Hematopoietic multipotent progenitor cell (in vitro differentiated cells): Measurements from ENCODE around the gene MYRF. TPM values are rescaled to one million over a fixed set of nuclear protein-coding genes. Genes with fewer than 3 reads are reported as not detected.
A peak's percentile ranks its signal among the peaks of the same experiment; 100 is the strongest.

Source experiments
- DNase-seq, 3 donors: peaks; one replicate each; pipeline ENCODE4 v3.0.0-alpha.2; 2011 to 2015; ENCODE audit warnings: low read depth in 2 of 3, low spot score in 2 of 3
- total RNA-seq: library from RNA; depleted of rRNA; stranded (reverse); fragments of >200 nt; gene quantifications from one replicate; pipeline ENCODE4 v1.2.3, GENCODE V29; 2012

MYRF gene
- total RNA-seq, 1 donor, result 0.27 TPM

- DNase-seq, result peak in 2 of 3 donors; percentile 55 to 80
Observed at GRCh38 chr11:61814247-61814957, 62.0 kb downstream of the MYRF start.

GRCh38 chr11:61814958-61815789 is 62.7 kb downstream of the MYRF start:
- DNase-seq, result peak in 2 of 3 donors; percentile 65 to 80

- DNase-seq, result peak in 2 of 3 donors; percentile 83 to 86
Observed at GRCh38 chr11:61815790-61816735, 63.6 kb downstream of the MYRF start.

DNA sequence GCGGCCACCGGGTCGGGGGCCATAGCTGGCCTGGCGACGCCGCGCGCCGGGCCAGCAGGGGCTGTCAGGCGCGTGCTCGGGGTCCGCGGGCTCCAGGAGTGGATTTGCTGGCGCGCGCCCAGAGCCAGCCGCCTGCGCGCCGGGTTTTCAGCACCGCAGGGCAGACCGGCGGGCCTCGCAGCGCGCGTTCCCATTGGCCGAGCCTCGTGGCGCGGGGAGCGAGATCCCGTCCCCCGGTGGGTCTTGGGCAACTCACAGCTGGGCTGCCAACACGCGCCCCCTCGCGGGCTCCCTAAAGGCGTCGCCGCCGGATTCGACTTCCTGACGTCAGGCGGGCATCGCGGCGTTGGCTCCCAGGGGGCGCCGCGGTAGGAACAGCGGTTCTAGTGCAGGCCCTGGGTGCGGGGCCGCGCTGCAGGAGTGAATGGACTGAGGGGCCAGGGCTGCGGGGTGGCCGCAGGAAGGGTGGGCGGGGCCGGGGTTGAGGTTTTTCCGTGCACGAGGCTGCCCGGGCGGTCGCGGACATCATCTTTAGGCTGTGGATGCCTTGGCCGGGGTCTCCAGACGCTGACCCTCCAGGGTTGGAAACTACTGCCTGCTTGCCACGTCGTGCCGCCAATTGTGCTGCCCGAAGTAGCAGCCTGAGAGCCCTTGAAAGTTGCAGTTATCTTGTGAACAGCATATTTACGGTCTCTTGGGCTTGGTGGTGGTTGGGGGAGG is 64.5 kb downstream of the MYRF start, which contains the start of gene FADS1:
FADS1 (minus strand) TSS at position 268 of the 720 bp plus-strand sequence; CDS start at position 194, 74 bp downstream.
- DNase-seq, result peak in 2 of 3 donors; percentile 97

DNA sequence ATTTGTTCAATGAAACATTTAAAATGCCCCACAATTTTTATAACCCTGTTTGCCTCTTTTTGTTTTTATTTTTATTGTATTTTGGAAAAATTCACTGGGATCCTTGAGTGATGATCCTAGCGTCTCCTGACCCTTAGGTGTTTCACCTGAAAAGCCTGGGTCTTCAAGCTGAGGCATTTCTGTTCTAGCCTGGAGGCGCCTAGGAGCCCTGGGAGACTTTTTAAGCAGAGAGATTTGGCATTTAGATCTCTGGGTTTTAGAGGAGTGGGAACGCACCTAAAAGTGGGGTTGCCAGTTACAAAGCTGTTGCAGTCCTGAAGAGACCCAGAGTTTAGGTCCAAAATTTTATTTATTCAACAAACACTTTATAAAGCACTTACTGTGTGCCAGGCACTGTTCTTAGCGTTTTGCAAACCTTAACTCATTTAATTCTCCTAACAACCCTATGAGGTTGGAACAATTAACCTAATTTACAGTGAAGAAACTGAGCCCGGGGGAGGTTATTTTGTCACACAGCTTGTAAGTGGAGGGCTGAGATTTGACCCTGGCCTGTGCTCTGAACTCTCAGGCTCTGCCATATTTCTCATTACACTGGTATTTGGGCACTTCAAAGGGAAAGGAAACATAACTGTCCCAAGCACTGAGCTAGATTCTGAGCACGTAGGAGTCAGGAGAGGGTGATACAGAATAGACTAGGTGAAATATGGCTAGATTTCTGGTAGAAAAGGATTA is 65.2 kb downstream of the MYRF start:
- DNase-seq, result no peak

- DNase-seq, result no peak
Observed at GRCh38 chr11:61820174-61820573, 67.7 kb downstream of the MYRF start.

DNA sequence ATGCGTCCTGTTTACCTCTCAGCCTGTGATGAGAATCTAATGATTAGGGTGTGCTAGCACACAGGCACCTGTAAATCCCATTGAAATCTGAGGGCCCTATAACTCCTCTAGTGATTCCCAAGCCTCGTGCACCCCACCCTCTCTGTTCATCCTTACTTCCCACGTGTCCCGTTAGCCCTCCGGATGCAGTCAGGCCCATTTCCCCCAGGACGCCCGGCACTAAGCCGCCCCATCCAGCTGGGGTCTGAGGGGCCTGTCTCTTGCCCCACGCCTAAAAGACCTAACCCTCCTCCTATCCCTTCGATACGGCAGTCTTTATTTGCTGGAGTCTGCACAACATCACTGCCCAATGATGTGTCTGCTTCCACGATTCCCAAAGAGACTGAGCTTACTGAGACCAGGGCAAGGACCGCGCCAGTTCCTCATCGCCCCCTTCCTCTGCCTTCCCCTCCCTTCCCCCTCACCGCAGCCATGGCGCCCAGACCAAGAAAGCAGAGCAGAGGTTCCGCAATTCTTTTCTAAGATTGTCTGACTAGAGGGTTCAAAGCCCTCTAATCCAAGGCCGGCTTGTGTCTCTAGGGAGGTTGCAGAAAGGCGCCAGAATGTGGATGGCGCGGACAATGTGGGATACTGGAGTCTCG is 74.6 kb downstream of the MYRF start:
- peak in 2 of 3 donors; percentile 81 to 85 for DNase-seq

DNA sequence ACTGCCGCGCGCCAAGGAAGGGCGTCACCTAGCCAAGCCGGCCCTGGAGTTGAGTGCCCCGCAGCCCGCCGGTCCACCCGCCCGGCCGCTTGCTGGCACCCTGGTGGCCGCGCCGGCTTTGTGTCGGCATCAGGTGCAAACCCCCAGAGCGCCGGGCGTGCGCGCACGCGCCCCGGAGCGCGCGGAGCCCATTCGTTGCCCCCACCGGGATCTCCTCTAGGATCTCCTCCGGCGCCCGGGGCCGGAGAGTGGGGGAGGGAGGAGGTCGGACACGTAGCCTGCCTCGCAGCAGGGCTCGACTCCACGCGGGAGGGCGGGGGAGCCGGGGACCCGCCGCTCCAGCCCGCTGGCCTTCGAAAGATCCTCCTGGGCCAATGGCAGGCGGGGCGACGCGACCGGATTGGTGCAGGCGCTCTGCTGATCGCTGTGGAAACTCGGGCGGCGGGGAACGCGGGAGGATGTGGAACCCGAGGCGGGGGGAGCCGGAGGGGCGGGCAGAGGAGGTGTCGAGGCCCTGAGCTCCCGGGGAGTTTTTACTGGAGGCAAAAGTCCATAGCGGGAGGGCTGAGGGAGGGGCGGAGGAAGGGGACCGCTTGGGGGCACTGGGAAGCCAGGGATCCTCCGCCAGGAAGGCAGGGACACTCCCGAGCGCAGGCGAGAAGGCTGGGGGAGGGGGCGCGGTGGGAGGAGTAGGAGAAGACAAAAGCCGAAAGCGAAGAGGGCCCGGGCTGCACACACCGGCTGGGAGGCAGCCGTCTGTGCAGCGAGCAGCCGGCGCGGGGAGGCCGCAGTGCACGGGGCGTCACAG is 75.3 kb downstream of the MYRF start, which contains the start of gene FADS2:
FADS2 (plus strand) TSS at position 730 of the 808 bp plus-strand sequence. CDS start 91 bp downstream, outside the sequence.
- DNase-seq, result peak in 2 of 3 donors; percentile 84 to 90

GRCh38 chr11:61828379-61828628 is 75.9 kb downstream of the MYRF start:
- DNase-seq, result no peak

- peak in 2 of 3 donors; percentile 54 to 63 for DNase-seq
Observed at GRCh38 chr11:61828629-61829407, 76.4 kb downstream of the MYRF start.

DNA sequence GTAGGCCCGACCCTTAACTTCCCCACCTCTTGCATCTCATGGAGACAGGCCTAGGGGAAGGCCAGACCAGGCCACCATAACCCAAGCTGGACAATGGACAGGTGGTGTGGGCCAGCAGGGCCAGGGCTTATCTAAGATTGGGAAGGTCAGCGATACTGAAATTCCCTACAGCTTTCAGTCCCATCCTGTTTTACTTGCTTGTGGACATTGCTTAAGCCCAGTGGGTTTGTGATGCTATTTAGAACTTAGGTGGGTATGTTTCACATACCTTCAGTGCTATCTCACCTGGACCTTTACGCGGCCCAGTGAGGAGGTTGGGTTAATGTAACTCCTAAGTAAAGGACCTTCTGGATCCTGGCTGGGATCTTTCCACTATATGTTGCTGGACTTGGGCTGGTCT is 77.4 kb downstream of the MYRF start:
- DNase-seq, result no peak

DNA sequence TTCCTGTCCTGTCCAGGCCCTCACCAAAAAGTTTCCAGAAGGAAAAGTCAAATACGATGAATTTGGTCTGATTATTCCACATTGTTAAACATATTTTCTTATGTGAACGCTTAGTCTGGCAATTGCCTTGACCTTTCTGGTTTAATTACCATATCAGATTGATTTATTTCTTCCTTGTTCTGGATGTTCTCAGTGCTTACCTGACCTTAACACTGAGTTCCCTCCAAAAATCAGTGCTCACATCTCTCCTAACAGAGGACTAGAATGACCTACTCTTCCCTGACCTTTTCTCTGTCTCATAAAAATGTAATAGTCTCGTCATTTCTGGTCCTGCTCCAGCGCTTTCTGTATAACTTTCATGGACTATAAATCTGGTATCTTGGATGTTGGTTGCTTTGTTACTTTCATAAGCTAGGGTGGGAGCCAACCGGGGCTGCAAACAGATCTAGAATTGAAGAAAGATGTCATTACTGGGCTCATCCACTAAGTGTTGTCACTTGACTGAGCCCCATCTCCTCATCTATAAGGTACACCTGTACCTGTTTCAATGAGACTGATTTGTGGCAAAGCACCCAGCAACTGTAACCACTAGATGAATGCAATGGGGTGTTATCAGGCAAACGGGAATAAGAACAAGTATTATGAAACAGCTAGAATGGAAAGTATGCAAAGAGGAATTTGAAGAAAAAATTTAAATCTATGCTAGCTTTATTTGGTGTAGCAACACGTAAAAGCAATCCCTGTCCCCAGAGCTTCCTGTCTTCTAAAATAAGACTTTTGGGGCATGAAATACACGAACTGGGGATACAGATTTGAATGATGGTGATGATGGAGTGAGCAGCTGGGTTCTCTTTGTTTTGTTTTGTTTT is 78.0 kb downstream of the MYRF start:
- DNase-seq, result no peak

DNA sequence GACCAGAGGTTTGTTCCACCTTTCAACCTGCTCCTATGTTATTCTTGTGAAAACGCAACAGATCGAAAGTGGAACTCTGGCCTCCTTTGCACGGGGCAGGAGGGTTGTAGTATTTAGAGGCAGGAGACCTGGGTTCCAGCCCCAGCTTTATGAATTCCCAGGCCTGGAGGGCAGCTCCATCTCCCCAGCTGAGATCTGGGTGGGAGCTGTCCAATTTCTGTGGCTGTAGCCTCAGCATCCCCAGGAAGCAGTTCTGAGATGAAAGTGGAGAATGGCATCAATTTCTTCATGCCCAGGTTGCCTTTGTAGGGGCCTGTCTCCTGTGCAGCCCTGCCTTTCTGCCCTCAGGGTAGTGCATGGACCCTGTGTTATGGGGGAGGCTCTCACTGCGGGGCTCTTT is 79.8 kb downstream of the MYRF start:
- no peak for DNase-seq

DNA sequence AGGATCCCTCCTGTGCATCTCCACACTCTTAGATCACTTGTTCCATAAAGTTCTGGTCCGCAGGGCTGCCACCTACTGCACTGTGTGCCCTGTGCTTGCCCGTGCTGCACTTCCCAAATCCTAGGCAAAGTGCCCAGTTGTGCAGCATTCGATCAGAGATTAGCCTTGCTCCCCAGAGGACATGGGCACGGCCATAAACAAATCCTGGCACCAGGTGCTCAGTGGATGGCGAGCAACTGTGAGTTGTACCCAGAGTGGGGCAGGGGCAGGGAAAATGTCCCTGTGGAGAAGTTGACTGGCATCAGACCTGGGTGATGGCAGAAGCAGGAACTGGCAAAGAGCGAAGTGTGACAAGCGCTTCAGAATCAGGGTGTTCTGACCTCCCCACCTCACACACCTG is 80.3 kb downstream of the MYRF start:
- no peak for DNase-seq

- DNase-seq, result no peak
Observed at GRCh38 chr11:61833471-61833870, 81.0 kb downstream of the MYRF start.

DNA sequence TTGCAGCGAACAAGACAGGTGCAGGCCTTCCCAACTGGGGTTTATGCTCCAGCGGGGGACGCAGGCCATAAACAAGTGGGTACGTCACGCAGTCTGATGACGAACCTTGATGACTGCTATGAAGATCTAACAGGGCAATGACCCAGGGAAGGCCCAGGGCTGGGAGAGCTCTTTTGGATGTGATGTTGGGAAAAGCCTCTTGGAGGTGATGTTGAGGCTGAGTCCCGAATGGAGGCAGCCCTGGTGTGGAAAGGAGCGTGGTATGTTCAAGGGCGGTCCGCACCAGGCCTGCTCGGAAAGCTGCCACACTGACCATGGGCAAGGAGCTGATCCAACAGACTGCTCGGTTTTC is 81.5 kb downstream of the MYRF start:
- DNase-seq, result no peak
